IPS-20b (cell line): ENCODE measurements around the gene CHD9NB.
"Not testable (repeated sequence)": the region's sequence is repeated elsewhere in the genome, so short reads cannot be mapped to it uniquely, and the experiment has no call there.

Experiments
- H3K27ac ChIP-seq: one replicate; pipeline ENCODE4 v1.5.1; 2013; ENCODE audit warnings: low read length
- H3K27me3 ChIP-seq: 2 replicates; pipeline ENCODE4 v1.6.1; 2013; ENCODE audit warnings: mild to moderate bottlenecking, low read length, inconsistent platforms; ENCODE audit not compliant: insufficient read depth
- H3K36me3 ChIP-seq: 2 replicates; pipeline ENCODE4 v1.6.1; 2013; ENCODE audit warnings: low read depth, mild to moderate bottlenecking, inconsistent platforms, low read length, moderate library complexity; ENCODE audit not compliant: insufficient read depth
- H3K4me1 ChIP-seq: 2 replicates; pipeline ENCODE4 v1.6.1; 2013; ENCODE audit warnings: mild to moderate bottlenecking, control low read depth, inconsistent platforms, low read length, moderate library complexity; ENCODE audit not compliant: insufficient read depth
- H3K4me3 ChIP-seq: 2 replicates; pipeline ENCODE4 v1.5.1; 2013; ENCODE audit warnings: mild to moderate bottlenecking, low read length, inconsistent platforms
- H3K9ac ChIP-seq: 2 replicates; pipeline ENCODE4 v1.6.1; 2013; ENCODE audit warnings: low read depth, mild to moderate bottlenecking, inconsistent platforms, low read length, moderate library complexity
- H3K9me3 ChIP-seq: 2 replicates; pipeline ENCODE4 v1.6.1; 2013; ENCODE audit warnings: mild to moderate bottlenecking, low read depth, low read length, inconsistent platforms; ENCODE audit not compliant: insufficient read depth

CHD9NB gene

DNA sequence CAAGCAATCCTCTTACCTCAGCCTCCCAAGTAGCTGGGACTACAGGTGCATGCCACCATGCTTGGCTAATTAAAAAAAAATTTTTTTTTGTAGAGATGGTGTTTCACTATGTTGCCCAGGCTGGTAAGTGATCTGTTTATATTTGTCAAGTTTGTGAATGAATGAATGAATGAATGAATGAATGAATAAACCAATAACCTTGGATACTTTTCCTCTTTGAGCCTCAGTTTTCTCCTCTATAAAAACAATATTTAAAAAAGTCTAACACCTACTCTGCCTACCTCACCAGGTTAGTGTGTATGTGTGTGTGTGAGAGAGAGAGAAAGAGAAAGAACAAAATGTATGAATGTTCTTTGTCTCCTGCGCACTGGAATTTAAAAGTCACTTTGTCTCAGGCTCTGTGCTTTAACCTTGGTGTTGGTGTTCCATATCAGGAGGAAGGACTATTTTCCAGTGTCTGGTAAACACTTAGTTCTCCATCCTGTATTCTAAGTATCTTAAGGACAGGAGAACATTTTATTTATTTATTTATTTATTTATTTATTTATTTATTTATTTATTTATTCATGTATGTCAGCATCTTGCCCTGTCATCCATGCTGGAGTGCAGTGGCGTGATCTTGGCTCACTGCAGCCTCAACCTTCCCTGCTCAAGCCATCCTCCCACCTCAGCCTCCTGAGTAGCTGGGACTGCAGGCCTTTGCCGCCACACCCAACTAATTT lies 29.1 kb upstream of the CHD9NB start:
- Histone ChIP-seq H3K27me3 (no peaks in the 10 kb centered on the region), H3K9ac (no peak overlapping the region), H3K4me1 (peaks cover 48% of the 10 kb centered on the region), H3K4me3 (no peak overlapping the region), H3K9me3 (no peaks in the 10 kb centered on the region), H3K36me3 (no peaks in the 10 kb centered on the region), H3K27ac (no peak overlapping the region)

DNA sequence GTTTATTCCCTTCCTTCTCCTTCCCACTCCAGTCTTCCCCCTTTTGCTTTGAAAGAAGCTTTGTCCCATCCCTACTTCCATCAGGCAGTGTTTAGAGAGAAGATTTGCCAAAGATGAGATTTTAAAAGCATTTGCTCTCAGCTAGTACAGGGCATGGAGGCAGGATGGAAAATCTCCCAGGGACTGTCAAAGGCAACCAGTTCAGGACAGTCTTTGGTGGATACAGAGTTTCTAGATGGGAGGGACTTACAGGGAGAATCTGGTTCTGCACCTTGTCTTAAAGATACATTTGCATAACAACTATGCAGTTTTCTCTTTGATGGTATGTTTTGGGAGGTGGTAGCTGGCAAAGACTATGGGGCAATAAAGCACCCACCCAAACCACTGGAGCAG lies 28.3 kb upstream of the CHD9NB start:
- no peaks in the 10 kb centered on the region for H3K36me3 ChIP-seq
- H3K4me1 ChIP-seq = peaks cover 42% of the 10 kb centered on the region
- H3K9me3 ChIP-seq = no peaks in the 10 kb centered on the region
- H3K4me3 ChIP-seq = no peak overlapping the region
- peak overlapping the region; percentile 24; the same call in 1 of the 2 replicates for H3K9ac ChIP-seq
- H3K27me3 ChIP-seq = no peaks in the 10 kb centered on the region
- H3K27ac ChIP-seq = no peak overlapping the region

DNA sequence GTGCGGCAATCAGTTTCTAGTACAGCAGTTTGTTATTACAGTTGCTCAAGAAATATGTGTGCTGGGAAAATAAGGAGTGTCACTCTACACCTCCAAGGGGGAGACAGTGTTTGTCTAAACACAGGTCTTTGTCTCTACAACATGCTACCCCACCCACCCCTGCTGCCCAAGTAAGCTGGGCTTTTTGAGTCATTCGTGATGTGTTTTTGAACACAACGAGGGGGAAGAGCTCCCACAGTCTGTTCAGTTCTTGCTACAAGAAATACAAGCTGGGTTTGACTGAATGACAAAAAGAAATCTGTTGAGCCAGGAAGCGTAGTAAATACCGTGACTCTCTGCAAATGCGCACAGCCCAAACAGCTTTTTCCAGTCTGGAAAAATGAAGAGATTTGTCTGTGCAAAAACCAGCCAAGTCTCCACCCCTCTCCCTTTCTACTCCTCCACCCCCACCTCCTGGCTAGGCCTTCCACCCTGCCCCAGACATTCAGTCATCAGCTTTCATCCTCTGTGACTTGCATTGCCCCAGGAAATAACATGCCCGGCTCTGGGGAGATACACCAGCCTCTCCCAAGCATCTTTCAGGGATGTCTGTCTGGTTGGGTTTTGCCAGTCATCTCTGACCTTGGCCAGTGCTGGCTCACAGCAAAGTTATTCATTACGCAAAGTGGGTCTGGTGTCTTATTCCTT lies 27.8 kb upstream of the CHD9NB start:
- no peak overlapping the region for H3K27ac ChIP-seq
- H3K27me3 ChIP-seq = no peaks in the 10 kb centered on the region
- no peaks in the 10 kb centered on the region for H3K36me3 ChIP-seq
- H3K4me3 ChIP-seq = peak overlapping the region; percentile 7; the same call in 1 of the 2 replicates
- H3K9me3 ChIP-seq = peaks cover 4% of the 10 kb centered on the region; the same call in 1 of the 2 replicates
- H3K9ac ChIP-seq = peak overlapping the region; percentile 24; the same call in 1 of the 2 replicates
- peaks cover 37% of the 10 kb centered on the region for H3K4me1 ChIP-seq

DNA sequence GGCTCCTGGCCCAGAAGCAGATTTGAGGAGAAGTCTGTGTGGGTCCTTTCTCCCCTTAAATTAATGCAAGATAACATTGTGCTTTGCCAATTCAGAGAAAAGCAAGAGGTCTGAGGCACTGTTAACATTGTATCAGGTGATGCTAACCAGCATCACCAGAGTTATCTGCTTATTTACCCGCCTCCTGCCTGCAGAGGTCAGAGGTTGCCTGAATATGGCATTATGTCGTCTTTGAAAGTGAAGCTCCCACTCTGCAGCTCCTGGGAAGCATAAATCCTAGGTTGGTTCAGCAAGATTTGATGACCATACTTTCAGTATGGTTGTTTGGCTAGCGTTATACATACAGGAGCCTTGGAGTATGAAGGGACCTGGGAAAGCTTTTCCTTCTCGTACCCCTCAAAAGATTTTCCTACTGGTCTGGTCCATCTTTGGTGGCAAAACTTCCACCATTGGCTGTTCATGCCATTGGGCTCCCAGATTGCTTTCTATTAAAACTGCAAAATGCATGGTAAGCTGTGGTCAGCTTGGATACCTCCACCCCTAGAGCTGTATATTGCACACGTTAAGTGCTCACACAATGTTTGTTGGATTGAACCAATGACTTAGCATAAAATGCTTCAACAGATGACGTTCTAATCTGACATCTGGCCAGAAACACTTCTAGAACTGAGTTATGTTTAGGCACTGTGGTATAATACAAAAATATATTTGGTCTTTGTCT lies 26.2 kb upstream of the CHD9NB start:
- peaks cover 18% of the 10 kb centered on the region for H3K9me3 ChIP-seq

DNA sequence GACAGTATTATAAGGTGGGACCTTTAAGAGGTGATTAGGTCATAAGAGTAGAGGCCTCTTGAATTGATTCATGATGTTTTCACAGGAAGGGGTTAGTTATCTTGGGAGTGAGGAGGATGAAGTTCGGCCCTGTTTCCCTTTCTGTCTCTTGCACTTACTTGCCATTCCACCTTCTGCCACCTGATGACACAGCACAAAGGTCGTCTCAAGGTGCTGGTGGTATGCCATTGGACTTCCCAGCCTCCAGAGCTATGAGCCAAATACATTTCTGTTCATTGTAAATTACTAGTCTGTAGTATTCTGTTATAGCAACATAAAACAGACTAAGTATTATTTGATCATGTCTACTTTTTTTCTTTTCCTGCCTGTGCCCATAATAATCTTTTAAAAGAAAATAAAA lies 25.6 kb upstream of the CHD9NB start:
- Histone ChIP-seq H3K9me3 (peaks cover 24% of the 10 kb centered on the region), H3K36me3 (0 out of 2 replicates have a peak, but pooled peaks cover 5% of the 10 kb centered on the region), H3K4me1 (peaks cover 30% of the 10 kb centered on the region), H3K27me3 (no peaks in the 10 kb centered on the region), H3K4me3 (no peak overlapping the region), H3K27ac (no peak overlapping the region), H3K9ac (no peak overlapping the region)

More for the DNA sequence above, 26.2 kb upstream of the CHD9NB start:
- H3K27me3 ChIP-seq = no peaks in the 10 kb centered on the region
- no peaks in the 10 kb centered on the region for H3K36me3 ChIP-seq
- H3K27ac ChIP-seq = no peak overlapping the region
- no peak overlapping the region for H3K9ac ChIP-seq
- H3K4me3 ChIP-seq = no peak overlapping the region
- H3K4me1 ChIP-seq = peaks cover 30% of the 10 kb centered on the region

DNA sequence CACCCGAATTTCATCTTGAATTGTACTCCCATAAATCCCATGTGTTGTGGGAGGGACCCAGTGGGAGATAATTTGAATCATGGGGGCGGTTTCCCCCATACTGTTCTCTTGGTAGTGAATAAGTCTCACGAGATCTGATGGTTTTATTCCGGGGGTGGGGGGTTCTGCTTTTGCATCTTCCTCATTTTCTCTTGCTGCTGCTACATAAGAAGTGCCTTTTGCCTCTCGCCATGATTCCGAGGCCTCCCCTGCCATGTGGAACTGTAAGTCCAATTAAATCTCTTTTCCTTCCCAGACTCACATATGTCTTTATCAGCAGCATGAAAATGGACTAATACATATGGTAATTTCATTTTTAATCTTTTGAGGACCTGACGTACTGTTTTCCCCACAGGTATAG lies 22.8 kb upstream of the CHD9NB start:
- H3K9ac ChIP-seq, H3K27ac ChIP-seq, H3K27me3 ChIP-seq, H3K36me3 ChIP-seq, H3K4me3 ChIP-seq: not testable (repeated sequence)
- Histone ChIP-seq H3K9me3 (peaks cover 29% of the 10 kb centered on the region), H3K4me1 (peaks cover 30% of the 10 kb centered on the region)

DNA sequence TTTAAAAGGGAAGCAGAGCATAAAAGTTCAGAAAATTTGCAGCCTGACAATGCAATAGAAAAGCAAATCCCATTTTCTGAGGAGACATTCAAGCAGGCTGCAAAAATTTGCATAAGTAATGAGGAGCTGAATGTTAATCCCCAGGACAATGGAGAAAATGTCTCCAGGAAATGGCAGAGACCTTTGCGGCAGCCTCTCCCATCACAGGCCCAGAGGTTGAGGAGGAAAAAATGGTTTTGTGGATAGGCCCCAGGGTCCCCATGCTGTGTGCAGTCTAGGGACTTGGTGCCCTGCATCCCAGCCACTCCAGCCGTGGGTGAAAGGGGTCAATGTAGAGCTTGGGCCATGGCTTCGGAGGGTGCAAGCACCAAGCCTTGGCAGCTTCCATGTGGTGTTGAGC lies 21.6 kb upstream of the CHD9NB start:
- H3K36me3 ChIP-seq, H3K27ac ChIP-seq, H3K27me3 ChIP-seq, H3K9ac ChIP-seq, H3K4me3 ChIP-seq: not testable (repeated sequence)
- H3K4me1 ChIP-seq = peaks cover 18% of the 10 kb centered on the region
- peaks cover 29% of the 10 kb centered on the region for H3K9me3 ChIP-seq

DNA sequence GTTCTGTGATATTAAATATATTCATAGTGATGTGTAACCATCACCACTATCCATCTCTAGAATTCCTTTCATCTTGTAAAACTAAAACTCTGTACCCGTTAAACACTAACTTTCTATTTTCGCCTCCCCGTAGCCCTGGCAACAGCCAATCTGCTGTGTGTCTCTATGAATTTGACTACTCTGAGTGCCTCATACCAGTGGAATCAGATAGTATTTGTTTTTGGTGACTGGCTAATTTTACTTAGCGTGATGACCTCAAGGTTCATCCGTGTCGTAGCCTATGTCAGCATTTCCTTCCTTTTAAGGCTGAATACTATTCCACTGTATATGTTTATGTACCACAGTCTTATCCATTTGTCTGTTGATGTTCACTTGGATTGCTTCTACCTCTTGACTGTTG lies 20.3 kb upstream of the CHD9NB start:
- no peak overlapping the region for H3K4me3 ChIP-seq
- peaks cover 29% of the 10 kb centered on the region for H3K9me3 ChIP-seq
- no peak overlapping the region for H3K9ac ChIP-seq
- H3K36me3 ChIP-seq = peaks cover 12% of the 10 kb centered on the region; the same call in 1 of the 2 replicates
- no peaks in the 10 kb centered on the region for H3K27me3 ChIP-seq
- peaks cover 13% of the 10 kb centered on the region; the same call in 1 of the 2 replicates for H3K4me1 ChIP-seq
- H3K27ac ChIP-seq = no peak overlapping the region

DNA sequence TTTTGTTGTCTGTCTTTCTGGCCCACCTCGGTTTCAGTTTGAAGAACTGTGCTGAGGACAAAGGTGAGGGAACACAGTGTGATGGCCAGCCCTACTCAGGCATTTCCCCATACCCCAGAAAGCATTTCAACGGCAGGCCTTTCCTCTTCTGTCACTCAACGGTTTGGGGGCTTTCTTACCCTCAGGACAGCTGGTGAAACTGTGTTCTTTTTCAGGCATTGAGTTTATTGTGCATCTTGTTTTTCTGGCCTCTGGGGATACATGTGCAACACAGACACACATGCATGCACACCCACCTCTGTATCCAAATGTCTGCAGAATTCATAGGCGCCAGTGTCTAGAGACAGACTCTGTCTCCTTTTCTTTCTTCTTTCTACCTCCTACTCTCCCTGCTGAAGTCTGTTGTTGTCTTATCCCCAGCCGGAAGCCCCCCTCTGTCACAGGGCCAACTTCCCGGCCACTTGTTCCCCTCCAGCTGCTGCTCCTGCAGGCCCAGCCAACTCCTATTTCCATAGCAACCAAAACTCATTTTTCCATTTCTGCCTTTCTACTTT lies 19.1 kb upstream of the CHD9NB start:
- peaks cover 13% of the 10 kb centered on the region; the same call in 1 of the 2 replicates for H3K4me1 ChIP-seq
- H3K4me3 ChIP-seq = peak overlapping the region; percentile 11; the same call in 1 of the 2 replicates
- H3K9ac ChIP-seq = no peak overlapping the region; the same call in 1 of the 2 replicates
- H3K27me3 ChIP-seq = no peaks in the 10 kb centered on the region
- H3K36me3 ChIP-seq = peaks cover 19% of the 10 kb centered on the region; the same call in 1 of the 2 replicates
- H3K9me3 ChIP-seq = peaks cover 29% of the 10 kb centered on the region
- peak overlapping the region; percentile 28 for H3K27ac ChIP-seq

DNA sequence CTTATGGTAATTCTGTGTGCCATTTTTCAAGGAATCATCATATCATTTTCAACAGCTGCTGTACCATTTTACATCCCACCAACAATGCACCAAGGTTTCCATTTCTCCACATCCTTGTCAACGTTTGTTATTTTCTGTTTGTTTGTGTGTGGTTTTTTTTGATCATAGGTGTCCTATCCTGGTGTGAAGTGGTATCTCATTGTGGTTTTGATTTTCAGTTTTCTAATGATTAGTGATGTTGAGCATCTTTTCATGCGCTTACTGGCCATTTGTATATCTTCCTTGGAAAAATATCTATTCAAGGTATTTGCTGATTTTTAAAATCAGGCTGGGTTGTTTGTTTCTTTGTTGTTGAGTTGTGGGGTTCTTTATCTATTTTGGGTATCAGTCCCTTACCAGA lies 17.1 kb upstream of the CHD9NB start:
- H3K9me3 ChIP-seq = peaks cover 20% of the 10 kb centered on the region
- H3K4me3 ChIP-seq = no peak overlapping the region
- no peak overlapping the region for H3K27ac ChIP-seq
- no peaks in the 10 kb centered on the region for H3K27me3 ChIP-seq
- H3K4me1 ChIP-seq = peaks cover 13% of the 10 kb centered on the region; the same call in 1 of the 2 replicates
- peaks cover 19% of the 10 kb centered on the region; the same call in 1 of the 2 replicates for H3K36me3 ChIP-seq
- no peak overlapping the region for H3K9ac ChIP-seq

DNA sequence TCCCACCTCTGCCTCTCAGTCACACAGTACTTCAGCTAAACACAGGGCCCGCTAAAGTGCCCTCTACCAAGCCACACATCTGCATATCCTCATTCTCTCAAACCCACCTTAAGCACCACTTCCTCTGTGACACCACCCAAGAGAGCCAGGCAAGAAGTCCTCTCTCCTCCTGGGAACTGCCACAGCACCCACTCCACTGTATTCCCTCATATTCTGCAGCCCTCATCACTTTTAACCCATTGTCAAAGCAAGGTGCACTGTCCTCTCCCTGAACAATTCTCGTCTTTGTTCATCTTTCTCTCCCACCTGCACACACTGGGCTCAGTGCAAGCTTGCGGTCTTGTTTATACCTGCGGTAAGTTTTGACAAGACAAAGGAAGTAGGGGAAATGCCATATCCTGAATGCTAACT lies 15.7 kb upstream of the CHD9NB start:
- H3K9ac ChIP-seq = no peak overlapping the region
- no peaks in the 10 kb centered on the region for H3K27me3 ChIP-seq

More for the DNA sequence above, 15.7 kb upstream of the CHD9NB start:
- no peak overlapping the region for H3K27ac ChIP-seq
- no peak overlapping the region for H3K4me3 ChIP-seq
- H3K9me3 ChIP-seq = 0 out of 2 replicates have a peak, but pooled peaks cover 7% of the 10 kb centered on the region
- H3K4me1 ChIP-seq = peaks cover 13% of the 10 kb centered on the region; the same call in 1 of the 2 replicates
- peaks cover 16% of the 10 kb centered on the region; the same call in 1 of the 2 replicates for H3K36me3 ChIP-seq
